GM18507 (cell line): ENCODE measurements around the gene OVCH1.
"Not testable (repeated sequence)": the region's sequence is repeated elsewhere in the genome, so short reads cannot be mapped to it uniquely, and the experiment has no call there.

Experiments
- DNase-seq: peaks from one replicate; pipeline ENCODE4 v3.0.0; 2011; ENCODE audit warnings: low read depth; ENCODE audit not compliant: insufficient read length; ENCODE audit errors: extremely low spot score
- FAIRE-seq: peaks from 2 replicates; lab custom pipeline; 2011; peaks lifted over from hg19 to GRCh38; lab: Jason Lieb, UNC

Gene OVCH1

GRCh38 chr12:29425722-29426121 lies 71.8 kb downstream of the OVCH1 start:
- DNase-seq (no peak), FAIRE-seq (no peak)

GRCh38 chr12:29416748-29417147 lies 80.7 kb downstream of the OVCH1 start:
- no peak for FAIRE-seq
- no peak for DNase-seq

GRCh38 chr12:29415111-29415510 lies 82.4 kb downstream of the OVCH1 start:
- DNase-seq (no peak), FAIRE-seq (no peak)

GRCh38 chr12:29414368-29414767 lies 83.1 kb downstream of the OVCH1 start:
- no peak for DNase-seq
- FAIRE-seq, result no peak

- FAIRE-seq (no peak), DNase-seq (no peak)
Measured at GRCh38 chr12:29405561-29405960, 91.9 kb downstream of the OVCH1 start.

DNA sequence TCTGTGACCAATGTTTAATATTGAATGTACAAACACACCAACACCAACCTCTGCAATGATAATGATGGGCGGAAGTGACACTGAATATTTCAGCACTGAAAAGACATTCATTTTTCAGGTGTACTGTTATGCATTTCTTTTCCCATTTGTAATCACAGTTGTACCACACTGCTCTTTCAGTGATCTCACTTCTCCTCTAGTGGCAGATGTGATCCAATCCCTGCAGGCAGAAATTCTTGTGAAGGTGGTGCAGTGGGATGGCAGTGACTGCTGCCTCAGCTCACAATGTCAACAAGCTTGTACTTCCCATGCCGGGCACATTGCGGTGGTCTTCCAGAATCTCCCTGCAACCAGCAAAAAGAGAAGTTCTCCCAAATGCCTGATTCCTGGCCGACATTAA lies 93.5 kb downstream of the OVCH1 start:
- FAIRE-seq (no peak), DNase-seq (no peak)

GRCh38 chr12:29402437-29402836 lies 95.0 kb downstream of the OVCH1 start:
- FAIRE-seq, result no peak
- no peak for DNase-seq

DNA sequence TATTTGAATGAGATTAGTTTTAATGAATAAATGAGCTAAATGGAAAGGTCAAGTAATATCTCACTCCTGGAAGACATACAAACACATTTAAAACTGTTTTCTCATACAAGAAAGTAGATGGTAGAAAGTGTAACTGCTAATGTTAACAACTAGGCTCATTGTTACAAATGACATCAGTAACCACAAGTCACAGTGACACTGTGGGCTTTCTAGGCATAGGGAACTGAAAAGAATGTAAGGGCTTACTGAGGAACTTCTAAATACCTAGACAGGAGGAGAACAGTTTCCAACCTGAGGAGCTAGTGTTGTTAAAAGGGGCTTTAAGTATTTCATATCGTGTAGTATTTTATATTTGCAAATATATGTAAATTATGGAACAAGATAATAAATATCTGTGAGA lies 99.0 kb downstream of the OVCH1 start:
- no peak for FAIRE-seq
- DNase-seq, result no peak

DNA sequence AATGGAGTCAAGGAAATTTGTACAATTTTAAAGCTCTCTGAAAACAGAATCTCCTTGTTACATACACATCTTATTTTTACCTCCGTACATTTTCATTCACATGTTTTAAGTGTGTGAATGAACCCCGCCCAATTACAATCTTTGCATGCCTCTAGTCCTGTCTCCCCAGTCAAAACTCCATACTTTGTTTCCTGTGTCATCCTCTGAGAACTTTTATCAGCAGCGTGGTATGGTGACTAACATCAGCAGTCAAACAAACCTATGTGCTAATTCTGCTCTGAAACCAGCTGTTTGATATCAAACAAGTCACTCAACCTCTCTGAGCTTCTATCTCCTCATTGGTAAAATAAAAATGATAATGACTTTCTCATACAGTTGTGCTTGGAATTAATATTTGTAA lies 100.7 kb downstream of the OVCH1 start:
- DNase-seq (no peak), FAIRE-seq (no peak)

GRCh38 chr12:29395356-29395755 lies 102.1 kb downstream of the OVCH1 start:
- no peak for FAIRE-seq
- DNase-seq, result no peak

DNA sequence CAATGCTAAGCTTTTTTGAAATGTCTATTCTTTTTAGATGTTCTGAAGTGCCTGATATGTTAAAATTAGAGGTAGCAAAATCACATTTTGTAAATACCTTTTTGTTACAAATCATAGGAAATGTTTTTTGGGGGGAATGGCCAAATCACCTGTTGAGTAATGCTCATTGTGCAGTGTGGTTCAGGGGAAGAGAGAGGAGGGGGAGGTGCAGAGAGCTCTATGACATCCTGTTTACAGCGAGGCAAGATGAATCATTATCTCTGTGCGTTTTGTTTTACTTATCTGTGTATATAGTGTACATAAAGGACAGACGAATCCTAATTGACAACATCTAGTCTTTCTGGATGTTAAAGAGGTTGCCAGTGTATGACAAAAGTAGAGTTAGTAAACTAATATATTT lies 107.1 kb downstream of the OVCH1 start:
- DNase-seq, FAIRE-seq: not testable (repeated sequence)

GRCh38 chr12:29389295-29389919 lies 108.1 kb downstream of the OVCH1 start:
- no peak for DNase-seq
- FAIRE-seq, result no peak

GRCh38 chr12:29386084-29386680 lies 111.3 kb downstream of the OVCH1 start:
- DNase-seq, FAIRE-seq: not testable (repeated sequence)

DNA sequence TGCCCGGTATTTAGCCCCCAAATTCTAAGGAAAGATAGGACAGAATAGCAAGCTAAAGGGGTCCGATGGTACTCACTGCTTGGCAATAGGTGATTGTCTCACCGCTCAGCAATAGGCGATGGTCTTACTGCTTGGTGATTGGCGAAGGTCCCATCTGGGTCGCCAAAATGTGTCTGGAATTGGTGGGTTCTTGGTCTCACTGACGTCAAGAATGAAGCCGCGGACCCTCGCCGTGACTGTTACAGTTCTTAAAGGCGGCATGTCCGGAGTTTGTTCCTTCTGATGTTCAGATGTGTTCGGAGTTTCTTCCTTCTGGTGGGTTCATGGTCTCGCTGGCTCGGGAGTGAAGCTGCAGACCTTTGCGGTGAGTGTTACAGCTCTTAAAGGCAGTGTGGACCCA lies 112.3 kb downstream of the OVCH1 start:
- FAIRE-seq, DNase-seq: not testable (repeated sequence)

DNA sequence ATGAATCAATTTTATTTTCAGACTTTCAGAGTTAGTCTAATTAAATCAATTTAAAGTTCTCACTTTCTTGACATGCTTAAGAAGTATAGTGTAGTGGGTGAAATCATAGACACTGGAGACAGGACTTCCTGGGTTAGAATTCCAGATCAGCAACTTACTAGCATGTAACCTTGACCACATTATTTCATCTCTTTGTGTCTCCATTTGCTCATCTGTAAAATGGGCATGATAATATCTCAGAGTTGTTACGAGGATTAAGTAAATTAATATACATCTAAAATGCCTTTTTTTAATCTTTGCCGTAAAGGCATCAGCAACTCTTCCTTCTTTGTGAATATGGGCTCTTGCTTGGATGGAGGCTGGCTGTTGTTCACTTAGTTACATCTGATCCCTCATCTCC lies 115.2 kb downstream of the OVCH1 start:
- no peak for FAIRE-seq
- no peak for DNase-seq

- FAIRE-seq (peak; percentile 98), DNase-seq (peak; percentile 82)
Measured at GRCh38 chr12:29380536-29381523, 116.7 kb downstream of the OVCH1 start, which contains the start of gene ERGIC2. Gene ERGIC2, minus strand, starts transcription at chr12:29381172. Its CDS starts 9,539 bp downstream, at chr12:29371633.
